HCT116 (cell line): ENCODE data around the gene SPPL2B. TPM values are rescaled to one million over a fixed set of nuclear protein-coding genes. Genes with fewer than 3 reads are reported as not detected.

ENCODE experiments used
- ATAC-seq: fragments of 200-7000 bp; cut with Tn5 transposase; 2 replicates; pipeline ENCODE4 v1.9.1; 2020; ENCODE audit warnings: mild to moderate bottlenecking, moderate library complexity
- BruUV-seq: library from RNA; stranded (reverse); fragments of 400-500 nt; replicated peaks from 2 replicates; lab custom pipeline; 2021; lab: Mats Ljungman, UMichigan
- CTCF ChIA-PET: fragments of 300-600 bp; sonication (Branson Sonifier 250); formaldehyde crosslinking; loops from one replicate; lab custom pipeline; 2021; ENCODE audit warnings: antibody characterized with exemption; lab: Charles Lee
- POLR2A ChIA-PET: fragments of 300-600, 350-600 bp; sonication (Branson Sonifier 250); formaldehyde crosslinking; loops from one replicate; lab custom pipeline; 2021; ENCODE audit warnings: antibody characterized with exemption; lab: Charles Lee
- RAD21 ChIA-PET, 2 experiments: fragments of 300-600 bp; sonication (Branson Sonifier 250); formaldehyde crosslinking; loops; one replicate each; lab custom pipeline; 2023; ENCODE audit warnings: low total read pairs in 2 of 2; ENCODE audit not compliant: uncharacterized antibody in 2 of 2, unreplicated experiment in 2 of 2, low non-redundant PET in 1 of 2; lab: Charles Lee
- DNase-seq: peaks from one replicate; pipeline ENCODE4 v3.0.0-alpha.2; 2010; ENCODE audit warnings: low read depth, low spot score
- H2AFZ ChIP-seq: fragments of 200-600 bp; shearing (Covaris generic), sonication (generic); 2 replicates; pipeline ENCODE4 v1.6.1; 2017; ENCODE audit warnings: low read depth, mixed run types, mixed read lengths, antibody characterized with exemption, low read length; ENCODE audit not compliant: poor library complexity, severe bottlenecking
- H3K27ac ChIP-seq: 2 replicates; pipeline ENCODE4 v1.5.1; 2012; ENCODE audit warnings: low read depth, low read length
- H3K27me3 ChIP-seq: fragments of 200-600 bp; sonication (generic); 2 replicates; pipeline ENCODE4 v1.6.1; 2016; ENCODE audit warnings: mixed run types, low read length, mixed read lengths; ENCODE audit not compliant: insufficient read depth
- H3K36me3 ChIP-seq, 2 experiments: fragments of 200-500 bp in 1 of 2; fragments of 200-600 bp in 1 of 2; sonication (Bioruptor generic) in 1 of 2; sonication (generic) in 1 of 2; 2 replicates each; pipeline versions ENCODE4 v1.5.1 to v1.6.1; 2014 to 2016; ENCODE audit warnings: low read length in 2 of 2, inconsistent platforms in 1 of 2, mixed read lengths in 1 of 2, mixed run types in 1 of 2; ENCODE audit not compliant: insufficient read depth in 2 of 2, control insufficient read depth in 1 of 2
- H3K4me1 ChIP-seq, 2 experiments: fragments of 200-600 bp in 1 of 2; sonication (generic) in 1 of 2; 2 replicates each; pipeline versions ENCODE4 v1.5.1 to v1.6.1; 2012 to 2017; ENCODE audit warnings: low read length in 2 of 2, inconsistent platforms in 1 of 2, mild to moderate bottlenecking in 1 of 2, mixed read lengths in 1 of 2, mixed run types in 1 of 2, moderate library complexity in 1 of 2; ENCODE audit not compliant: insufficient read depth in 2 of 2, control insufficient read depth in 1 of 2
- H3K4me2 ChIP-seq: fragments of 200-600 bp; sonication (generic); 2 replicates; pipeline ENCODE4 v1.6.1; 2017; ENCODE audit warnings: mixed run types, low read length, mixed read lengths
- H3K4me3 ChIP-seq, 2 experiments: fragments of 200-600 bp in 1 of 2; sonication (generic) in 1 of 2; replicated peaks in 1 of 2; 2 replicates each; pipeline ENCODE4 v1.5.1; 2011 to 2016; ENCODE audit warnings: low read length in 2 of 2, control low read depth in 1 of 2, low read depth in 1 of 2, mild to moderate bottlenecking in 1 of 2, mixed read lengths in 1 of 2, mixed run types in 1 of 2
- H3K79me2 ChIP-seq: fragments of 200-600 bp; sonication (generic); 2 replicates; pipeline ENCODE4 v1.6.1; 2017; ENCODE audit warnings: mild to moderate bottlenecking, mixed run types, low read length, moderate library complexity, mixed read lengths; ENCODE audit not compliant: insufficient read depth
- H3K9ac ChIP-seq: fragments of 200-600 bp; sonication (generic); 2 replicates; pipeline ENCODE4 v1.6.1; 2016; ENCODE audit warnings: low read length, mixed read lengths
- H3K9me2 ChIP-seq: fragments of 200-600 bp; sonication (generic), shearing (Covaris generic); 2 replicates; pipeline ENCODE4 v1.6.1; 2017; ENCODE audit warnings: mixed run types, mild to moderate bottlenecking, moderate library complexity; ENCODE audit not compliant: insufficient read depth
- H3K9me3 ChIP-seq, 2 experiments: fragments of 200-500 bp in 1 of 2; fragments of 200-600 bp in 1 of 2; sonication (Bioruptor generic) in 1 of 2; sonication (generic) in 1 of 2; 2 replicates each; pipeline ENCODE4 v1.6.1; 2014 to 2017; ENCODE audit warnings: low read length in 2 of 2, mixed read lengths in 2 of 2, inconsistent platforms in 1 of 2, low read depth in 1 of 2, mild to moderate bottlenecking in 1 of 2, mixed run types in 1 of 2, moderate library complexity in 1 of 2; ENCODE audit not compliant: control insufficient read depth in 1 of 2, insufficient read depth in 1 of 2
- H4K20me1 ChIP-seq: fragments of 200-600 bp; sonication (generic), shearing (Covaris generic); 2 replicates; pipeline ENCODE4 v1.6.1; 2017; ENCODE audit warnings: mixed run types, mild to moderate bottlenecking, moderate library complexity; ENCODE audit not compliant: insufficient read depth
- ATF3 ChIP-seq: IDR thresholded peaks from 2 replicates; pipeline ENCODE4 v1.6.1; 2012
- CEBPB ChIP-seq: IDR thresholded peaks from 2 replicates; pipeline ENCODE4 v1.6.1; 2012; ENCODE audit warnings: low read depth
- CTCF ChIP-seq, 3 experiments: fragments of 200-600 bp in 1 of 3; sonication (generic) in 1 of 3; IDR thresholded peaks in 2 of 3; conservative IDR thresholded peaks in 1 of 3; 2 replicates each; pipeline ENCODE4 v1.5.1; 2012 to 2017; ENCODE audit warnings: low read depth in 2 of 3, low read length in 2 of 3, antibody characterized with exemption in 1 of 3, borderline replicate concordance in 1 of 3, control low read depth in 1 of 3, mild to moderate bottlenecking in 1 of 3, mixed read lengths in 1 of 3, mixed run types in 1 of 3, moderate library complexity in 1 of 3; ENCODE audit not compliant: insufficient read depth in 1 of 3
- EGR1 ChIP-seq: IDR thresholded peaks from 2 replicates; pipeline ENCODE4 v1.6.1; 2012; ENCODE audit warnings: low read depth
- ELF1 ChIP-seq: IDR thresholded peaks from 2 replicates; pipeline ENCODE4 v1.6.1; 2012; ENCODE audit warnings: low read depth, borderline replicate concordance
- EZH2phosphoT487 ChIP-seq: fragments of 200-600 bp; IDR thresholded peaks from 2 replicates; pipeline ENCODE4 v1.6.1; 2018; ENCODE audit warnings: antibody characterized with exemption, borderline replicate concordance
- FOSL1 ChIP-seq: IDR thresholded peaks from 2 replicates; pipeline ENCODE4 v1.6.1; 2012; ENCODE audit warnings: low read depth
- JUND ChIP-seq: IDR thresholded peaks from 2 replicates; pipeline ENCODE4 v1.6.1; 2012
- SP1 ChIP-seq: IDR thresholded peaks from 2 replicates; pipeline ENCODE4 v1.6.1; 2012; ENCODE audit warnings: low read depth
- YY1 ChIP-seq: IDR thresholded peaks from 2 replicates; pipeline ENCODE4 v1.6.1; 2011; ENCODE audit warnings: low read length, low read depth, moderate library complexity, mild to moderate bottlenecking; ENCODE audit not compliant: insufficient replicate concordance; ENCODE audit errors: extremely low read depth
- intact Hi-C: fragments of 100-400 bp; cut with micrococcal nuclease; formaldehyde crosslinking; loops from 2 replicates; pipeline ENCODE4 v1.10.0; 2022
- total RNA-seq: library from RNA; stranded (reverse); gene quantifications from one replicate; pipeline ENCODE4 v1.2.1, GENCODE V29; 2021; ENCODE audit not compliant: unreplicated experiment

Gene SPPL2B
- total RNA-seq, 1 experiment from 2014 or later = 83.1 TPM

- intact Hi-C loops = no loop called here
- no TSS peak for BruUV-seq
- Histone ChIP-seq H3K9me3 (no peaks in the 10 kb centered on the region), H4K20me1 (no peaks in the 10 kb centered on the region), H3K4me1 (peaks cover 0 to 10% of the 10 kb centered on the region in 2 experiments; a peak in 2 of 4 replicates), H3K9me2 (no peaks in the 10 kb centered on the region), H3K4me2 (no peak overlapping the region), H3K4me3 (no peak overlapping the region), H3K27me3 (no peaks in the 10 kb centered on the region), H2AFZ (no peak overlapping the region), H3K27ac (no peak overlapping the region), H3K9ac (no peak overlapping the region), H3K36me3 (no peaks in the 10 kb centered on the region), H3K79me2 (no peaks in the 10 kb centered on the region)
- DNase-seq (no peak), ATAC-seq (no peak)
- ChIA-PET RAD21 (no interaction called here), CTCF (no interaction called here), POLR2A (no interaction called here)
- no peak for TF ChIP-seq CEBPB
- no peak for TF ChIP-seq ELF1
- TF ChIP-seq EZH2phosphoT487 = no peak
- no peak for TF ChIP-seq FOSL1
- no peak for TF ChIP-seq EGR1
- no peak for TF ChIP-seq SP1
- no peak for TF ChIP-seq CTCF (IDR thresholded peaks at IDR 0.05 in 2 of 3, conservative IDR thresholded peaks at IDR 0.05 in 1 of 3; ENCODE audit: borderline replicate concordance in 1 of 3, insufficient read depth in 1 of 3, low read depth in 2 of 3, low read length in 2 of 3)
- no peak for TF ChIP-seq ATF3
- TF ChIP-seq YY1 = no peak
- no peak for TF ChIP-seq JUND
Measured at GRCh38 chr19:2399582-2399981, 71.1 kb downstream of the SPPL2B start.

Other genes with a start within 250 kb of the SPPL2B start
- gene MOB3A, start 232.4 kb upstream of the SPPL2B start, total RNA-seq = 32.1 TPM
- 6.1 TPM for gene IZUMO4, start 231.8 kb upstream of the SPPL2B start, total RNA-seq
- 137 TPM for gene AP3D1, start 177.1 kb upstream of the SPPL2B start, total RNA-seq
- 48.9 TPM for gene DOT1L, start 164.8 kb upstream of the SPPL2B start, total RNA-seq
- 88.2 TPM for gene PLEKHJ1, start 92.4 kb upstream of the SPPL2B start, total RNA-seq
- 166 TPM for gene SF3A2, start 91.9 kb upstream of the SPPL2B start, total RNA-seq
- 42.8 TPM for gene AMH, start 79.4 kb upstream of the SPPL2B start, total RNA-seq
- 0.30 TPM for gene JSRP1, start 72.3 kb upstream of the SPPL2B start, total RNA-seq
- not detected for gene PEAK3, start 46.5 kb upstream of the SPPL2B start, total RNA-seq
- not detected for gene LINGO3, start 20.5 kb upstream of the SPPL2B start, total RNA-seq
- gene LSM7, start 98 bp upstream of the SPPL2B start, total RNA-seq = 190 TPM
- gene TMPRSS9, start 31.6 kb downstream of the SPPL2B start, total RNA-seq = not detected
- 151 TPM for gene TIMM13, start 98.9 kb downstream of the SPPL2B start, total RNA-seq
- gene LMNB2, start 128.3 kb downstream of the SPPL2B start, total RNA-seq = 228 TPM
- 37.9 TPM for gene GADD45B, start 147.4 kb downstream of the SPPL2B start, total RNA-seq